ENCODE measurements around the gene CCL24.
"Not testable (repeated sequence)": the region's sequence is repeated elsewhere in the genome, so short reads cannot be mapped to it uniquely, and the experiment has no call there.

CCL24 gene

DNA sequence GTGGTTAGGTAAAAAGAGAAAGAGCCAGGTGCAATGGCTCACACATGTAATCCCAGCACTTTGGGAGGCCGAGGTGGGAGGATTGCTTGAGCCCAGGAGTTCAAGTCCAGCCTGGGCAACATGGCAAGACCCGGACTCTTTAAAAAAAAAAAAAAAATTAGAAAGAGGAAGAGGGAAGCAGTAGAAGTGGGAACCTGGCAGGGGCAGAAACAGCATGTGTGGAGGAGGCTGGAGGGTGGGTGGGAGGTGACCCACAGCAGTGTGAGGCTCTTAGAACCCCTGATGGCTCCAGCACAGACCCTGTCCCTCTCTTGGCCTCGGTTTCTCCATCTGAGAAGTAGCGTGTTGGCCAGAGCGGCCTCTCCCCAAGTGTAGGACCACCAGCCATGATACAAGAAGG lies 4.9 kb upstream of the CCL24 start:
- no peak for DNase-seq

DNA sequence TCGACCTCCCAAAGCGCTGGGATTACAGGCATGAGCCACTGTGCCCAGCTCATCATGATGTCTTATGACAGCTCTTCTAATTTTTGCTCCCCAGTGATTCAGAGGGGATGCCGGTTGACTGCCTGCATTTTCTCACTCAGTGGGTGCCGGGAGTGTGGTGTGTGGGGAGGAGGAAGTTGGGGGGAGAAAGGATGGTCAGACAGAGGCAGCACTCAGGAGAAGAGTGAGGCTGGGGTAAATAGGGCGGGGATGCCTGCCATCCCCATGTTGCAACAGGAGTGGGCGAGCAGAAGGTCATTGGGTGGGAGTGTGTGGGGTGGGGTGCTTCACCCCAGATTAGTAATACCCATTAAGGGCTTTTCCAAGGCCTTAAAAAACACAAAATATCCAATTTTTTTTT lies 3.5 kb upstream of the CCL24 start:
- no peak for DNase-seq

DNA sequence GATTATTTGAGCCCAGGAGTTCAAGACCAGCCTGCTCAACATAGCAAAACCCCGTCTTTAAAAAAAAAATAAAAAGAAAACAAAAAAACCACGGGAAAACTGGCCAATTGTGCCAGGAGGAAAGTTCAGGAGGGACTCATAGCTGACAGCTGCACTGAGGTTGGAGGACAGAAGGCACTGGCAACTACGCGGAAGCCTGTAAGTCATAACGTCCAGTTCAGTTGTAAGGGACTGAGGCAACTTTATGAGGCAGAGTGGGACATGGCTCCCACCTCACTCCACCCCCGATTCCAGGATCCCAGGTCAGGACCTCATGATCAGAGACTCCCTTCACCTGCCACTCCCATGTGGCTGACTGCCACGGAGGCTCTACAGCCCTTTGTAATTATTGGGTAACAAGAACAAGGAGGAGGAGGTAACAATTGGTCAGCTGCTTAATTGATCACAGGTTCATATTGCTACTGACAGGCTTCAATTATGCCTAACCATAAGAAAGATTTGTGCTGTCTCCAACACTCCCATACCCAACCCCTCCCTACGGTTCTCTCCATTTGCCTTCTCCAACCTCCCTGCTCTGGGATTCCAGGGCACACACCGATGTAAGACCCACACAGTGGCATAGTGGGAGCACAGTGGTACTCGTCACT lies 1.9 kb upstream of the CCL24 start:
- DNase-seq = no peak

DNA sequence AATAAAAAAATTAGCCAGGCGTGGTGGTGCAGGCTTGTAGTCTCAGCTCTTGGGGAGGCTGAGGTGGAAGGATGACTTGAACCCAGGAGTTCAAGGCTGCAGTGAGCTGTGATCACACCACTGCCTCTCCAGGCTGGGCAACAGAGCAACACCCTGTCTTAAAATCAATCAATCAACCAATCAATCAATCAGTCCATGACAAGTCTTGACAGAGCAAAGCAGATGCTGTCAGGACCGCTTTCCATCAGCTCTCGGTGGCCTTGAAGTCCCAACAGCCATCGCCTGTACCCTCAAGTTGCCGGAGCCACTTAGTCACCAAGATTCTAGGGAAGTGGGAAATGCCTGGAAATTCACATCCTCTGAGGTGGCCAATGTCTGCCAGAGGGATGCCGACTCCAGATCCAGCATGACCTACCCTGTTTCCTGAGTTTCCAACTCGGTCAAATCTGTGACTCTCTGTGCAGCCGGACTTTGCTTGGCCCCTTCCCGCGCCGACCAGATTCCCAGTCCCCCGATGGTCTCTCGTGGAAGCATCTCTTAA lies 871 bp upstream of the CCL24 start:
- no peak for DNase-seq

DNA sequence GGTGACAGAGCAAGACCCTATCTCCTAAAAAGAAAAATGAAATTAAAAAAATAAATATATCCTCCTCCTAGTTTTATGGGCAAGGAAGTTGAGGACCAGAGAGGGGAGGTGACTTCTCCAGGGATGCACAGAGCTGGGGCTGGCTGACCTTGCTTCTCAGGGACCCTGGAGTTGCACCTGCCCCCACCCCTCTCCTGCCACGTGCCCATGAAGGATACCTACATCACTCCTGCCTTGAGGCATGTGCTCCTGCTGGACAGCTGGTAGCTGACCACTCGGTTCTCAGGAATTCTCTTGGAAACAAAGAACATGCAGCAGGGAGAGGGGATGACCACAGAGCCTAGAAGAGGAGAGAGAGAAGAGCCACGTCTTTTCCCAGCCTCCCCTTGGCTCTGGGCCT lies 522 bp downstream of the CCL24 start:
- DNase-seq = no peak

DNA sequence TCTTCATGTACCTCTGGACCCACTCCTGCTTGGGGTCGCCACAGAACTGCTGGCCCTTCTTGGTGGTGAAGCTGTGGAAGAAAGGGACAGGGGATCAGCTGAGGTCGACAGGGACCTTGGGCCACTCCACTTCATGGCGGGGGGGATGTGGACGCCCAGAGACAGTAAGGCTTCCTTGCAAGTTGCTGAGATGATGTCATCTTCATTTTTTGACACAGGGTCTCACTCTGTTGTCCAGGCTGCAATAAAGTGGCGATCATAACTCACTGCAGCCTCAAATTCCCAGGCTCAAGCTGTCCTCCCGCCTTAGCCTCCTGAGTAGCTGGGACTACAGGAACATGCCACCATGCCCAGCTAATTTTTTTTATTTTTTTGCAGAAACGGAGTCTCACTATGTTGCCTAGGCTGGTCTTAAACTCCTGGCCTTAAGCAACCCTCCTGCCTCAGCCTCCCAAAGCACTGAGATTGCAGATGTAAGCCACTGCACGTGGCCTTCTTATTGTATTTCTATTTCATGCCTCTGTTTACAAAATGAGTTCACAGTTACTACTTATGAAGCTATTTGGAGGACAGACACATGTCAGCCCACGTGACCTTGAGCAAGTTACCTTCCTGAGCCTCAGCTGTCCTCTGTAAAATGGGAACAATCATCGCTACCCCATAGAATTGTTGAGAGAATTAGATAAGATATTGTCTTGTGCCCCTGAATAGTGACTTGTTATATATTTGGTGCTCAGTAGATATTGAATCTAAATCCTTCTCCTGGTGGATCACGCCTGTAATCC lies 1.5 kb downstream of the CCL24 start:
- DNase-seq = no peak

DNA sequence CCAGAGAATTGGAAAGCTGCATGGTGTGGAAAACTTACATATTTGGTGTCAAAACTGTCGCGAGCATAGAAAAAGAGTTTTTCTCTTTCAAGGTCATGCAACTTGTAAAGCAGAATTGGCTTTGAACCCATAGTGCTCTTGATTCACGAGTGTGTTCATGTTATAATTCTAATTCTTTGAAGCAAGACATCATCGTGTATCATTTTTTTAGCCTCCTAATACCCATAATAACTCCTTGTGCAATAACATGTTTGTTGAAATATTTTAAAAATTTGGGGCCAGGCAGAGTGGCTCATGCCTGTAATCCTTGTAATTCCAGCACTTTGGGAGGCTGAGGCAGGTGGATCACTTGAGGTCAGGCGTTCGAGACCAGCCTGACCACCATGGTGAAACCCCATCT lies 4.2 kb downstream of the CCL24 start:
- DNase-seq = no peak

DNA sequence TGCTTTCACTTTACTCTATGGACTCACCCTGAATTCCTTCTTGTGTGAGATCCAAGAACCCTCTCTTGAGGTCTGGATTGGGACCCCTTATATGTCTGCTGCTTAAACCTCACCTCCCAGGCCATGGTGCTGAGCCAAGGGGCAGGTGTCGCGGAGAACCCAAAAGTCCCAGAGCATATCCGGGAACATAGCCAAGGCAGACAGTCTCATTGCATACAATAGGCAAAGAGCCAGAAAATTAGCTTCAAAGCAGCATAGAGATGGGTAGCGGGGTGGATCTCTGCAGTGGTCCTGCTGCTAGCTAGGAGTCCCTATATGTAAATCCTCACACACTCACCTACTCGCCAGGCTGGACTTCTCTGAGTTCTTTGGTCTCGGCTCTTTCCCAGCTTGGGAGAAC lies 5.5 kb downstream of the CCL24 start:
- DNase-seq = no peak

DNA sequence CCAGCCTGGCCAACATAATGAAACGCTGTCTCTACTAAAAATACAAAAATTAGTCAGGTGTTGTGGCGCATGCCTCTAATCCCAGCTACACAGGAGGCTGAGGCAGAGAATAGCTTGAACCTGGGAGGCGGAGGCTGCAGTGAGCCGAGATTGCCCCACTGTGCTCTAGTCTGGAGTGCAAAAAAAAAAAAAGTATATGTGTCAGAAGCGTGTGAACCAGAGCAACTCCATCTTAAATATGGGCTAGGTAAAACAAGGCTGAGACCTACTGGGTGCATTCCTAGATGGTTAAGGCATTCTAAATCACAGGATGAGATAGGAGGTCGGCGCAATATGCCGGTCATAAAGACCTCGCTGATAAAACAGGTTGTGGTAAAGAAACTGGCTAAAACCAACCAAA lies 6.2 kb downstream of the CCL24 start:
- DNase-seq = no peak

DNA sequence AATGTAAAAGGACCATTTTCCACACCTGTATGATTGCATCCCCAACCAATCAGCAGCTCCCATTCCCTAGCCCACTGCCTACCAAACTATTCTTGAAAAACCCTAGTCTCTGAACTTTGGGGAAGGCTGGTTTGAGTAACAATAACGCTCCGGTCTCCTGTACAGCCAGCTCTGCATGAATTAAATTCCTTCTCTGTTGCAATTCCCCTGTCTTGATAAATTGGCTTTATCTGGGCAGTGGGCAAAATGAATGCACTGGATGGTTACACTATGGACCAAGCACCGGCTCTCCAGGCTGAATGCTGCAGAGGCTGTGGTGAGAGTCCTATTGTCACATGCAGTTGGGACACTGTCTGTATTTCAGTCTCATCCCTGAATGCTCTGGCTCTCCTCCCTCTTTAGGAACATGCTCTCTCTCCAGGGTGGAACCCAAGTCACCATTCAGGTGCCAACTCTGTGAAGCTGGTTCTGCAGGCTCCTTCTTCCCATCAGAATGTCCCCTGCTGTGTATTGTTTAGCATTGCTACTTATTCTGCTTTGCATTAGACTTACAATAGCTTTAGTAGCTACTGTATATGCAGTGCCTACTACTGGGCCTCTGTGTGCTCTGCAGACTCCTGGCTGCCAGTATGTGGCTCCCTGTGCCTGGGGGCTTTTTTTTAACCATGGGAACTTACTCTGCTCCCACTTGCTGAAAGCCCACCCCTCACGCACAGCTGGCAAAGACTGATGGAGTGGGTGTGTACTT lies 6.9 kb downstream of the CCL24 start:
- no peak for DNase-seq

DNA sequence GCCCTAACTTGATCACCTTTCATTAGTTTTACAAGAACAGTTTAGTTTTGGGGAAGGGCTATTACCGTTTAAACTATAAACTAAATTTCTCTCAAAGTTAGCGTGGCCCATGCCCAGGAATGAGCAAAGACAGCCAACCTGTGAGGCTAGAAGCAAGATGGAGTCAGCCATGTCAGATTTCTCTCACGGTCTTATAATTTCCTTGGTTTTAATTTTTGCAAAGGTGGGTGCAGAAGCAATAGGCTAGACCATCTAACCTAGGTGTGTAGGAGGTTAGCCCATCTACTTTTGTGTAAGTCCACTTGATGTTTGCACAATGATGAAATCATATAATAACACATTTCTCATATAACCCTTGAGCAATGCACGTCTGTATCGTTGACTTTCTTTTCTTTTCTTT lies 8.9 kb downstream of the CCL24 start:
- DNase-seq = no peak

DNA sequence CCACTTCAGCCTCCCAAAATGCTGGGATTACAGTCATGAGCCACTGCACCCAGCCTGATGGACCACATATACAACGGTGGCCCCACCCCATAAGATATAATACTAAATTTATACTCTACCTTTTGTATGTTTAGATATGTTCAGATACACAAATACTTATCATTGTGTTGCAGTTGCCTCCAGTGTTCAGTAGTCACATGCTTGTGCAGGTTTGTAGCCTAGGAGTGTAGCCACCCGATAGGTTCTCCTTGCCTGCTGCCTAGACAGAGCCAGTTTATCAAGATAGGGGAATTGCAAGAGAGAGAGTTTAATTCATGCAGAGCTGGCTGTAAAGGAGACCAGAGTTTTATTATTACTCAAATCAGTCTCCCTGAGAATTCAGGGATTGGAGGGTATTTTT lies 9.6 kb downstream of the CCL24 start:
- no peak for DNase-seq

DNA sequence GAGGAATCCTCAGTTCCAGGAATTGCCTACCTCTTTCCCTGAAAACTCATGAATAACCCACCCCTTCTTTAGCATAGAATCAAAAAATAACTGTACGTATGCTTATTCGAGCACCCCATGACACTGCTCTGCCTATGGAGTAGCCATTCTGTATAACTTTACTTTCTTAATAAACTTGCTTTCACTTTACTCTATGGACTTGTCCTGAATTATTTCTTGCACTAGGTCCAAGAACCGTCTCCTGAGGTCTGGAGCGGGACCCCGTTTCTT lies 11.1 kb downstream of the CCL24 start:
- DNase-seq = no peak

DNA sequence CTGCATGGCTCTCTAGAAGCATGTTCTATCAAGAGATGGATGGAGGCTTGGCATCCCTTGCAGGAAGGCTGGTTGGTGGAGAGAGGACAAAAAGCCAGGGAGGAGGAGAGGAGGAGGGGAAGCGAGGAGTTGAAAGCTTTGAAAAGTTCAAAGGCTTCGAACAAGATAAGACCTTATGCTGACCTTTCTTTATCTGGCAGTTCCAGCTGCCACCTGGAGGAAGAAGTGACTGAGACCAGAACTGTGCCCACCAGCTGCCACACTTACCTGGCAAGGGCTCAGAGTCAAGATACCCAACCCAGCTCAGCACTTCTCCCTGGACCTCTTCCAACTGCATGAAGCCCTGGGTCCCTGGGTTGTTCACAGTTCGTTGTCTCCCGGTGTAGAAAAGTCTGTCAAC lies 14.8 kb downstream of the CCL24 start:
- no peak for DNase-seq

DNA sequence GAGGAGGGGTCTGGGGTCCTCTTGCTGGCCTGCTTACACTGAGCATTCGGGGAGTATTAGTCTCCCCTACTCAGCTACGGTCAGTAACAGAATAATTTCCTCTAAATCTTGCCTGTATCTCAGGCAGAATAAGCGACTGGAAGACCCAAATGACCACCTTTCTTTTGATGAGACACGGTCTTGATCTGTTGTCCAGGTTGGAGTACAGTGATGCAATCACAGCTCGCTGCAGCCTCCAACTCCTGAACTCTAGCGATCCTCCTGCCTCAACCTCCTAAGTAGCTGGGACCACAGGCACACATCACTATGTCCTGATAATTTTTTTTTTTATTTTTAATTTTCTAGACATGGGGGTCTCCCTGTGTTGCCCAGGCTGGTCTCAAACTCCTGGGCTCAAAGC lies 17.2 kb downstream of the CCL24 start:
- no peak for DNase-seq

DNA sequence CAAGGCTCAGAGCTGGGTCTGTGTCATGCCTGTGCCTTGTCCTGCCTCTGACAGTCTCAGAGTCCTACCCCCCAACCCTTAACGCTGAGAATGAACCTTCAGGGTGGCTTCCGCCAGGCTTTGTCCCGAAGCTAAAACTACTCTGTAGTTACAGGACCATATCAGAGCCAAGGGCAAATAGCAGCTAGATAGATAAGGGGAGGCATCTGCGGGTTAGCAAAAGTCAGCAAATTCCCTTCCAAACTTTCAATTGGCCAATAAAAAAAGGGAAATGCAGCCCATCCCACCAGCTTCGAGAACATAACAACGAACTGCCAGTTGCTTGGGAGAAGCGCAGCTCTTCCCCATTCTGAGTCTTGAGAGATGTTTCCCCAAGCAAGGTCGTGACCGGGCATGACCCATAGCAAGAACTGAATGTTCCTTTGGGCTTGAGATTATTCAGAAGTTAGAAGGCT lies 17.7 kb downstream of the CCL24 start:
- DNase-seq = no peak

DNA sequence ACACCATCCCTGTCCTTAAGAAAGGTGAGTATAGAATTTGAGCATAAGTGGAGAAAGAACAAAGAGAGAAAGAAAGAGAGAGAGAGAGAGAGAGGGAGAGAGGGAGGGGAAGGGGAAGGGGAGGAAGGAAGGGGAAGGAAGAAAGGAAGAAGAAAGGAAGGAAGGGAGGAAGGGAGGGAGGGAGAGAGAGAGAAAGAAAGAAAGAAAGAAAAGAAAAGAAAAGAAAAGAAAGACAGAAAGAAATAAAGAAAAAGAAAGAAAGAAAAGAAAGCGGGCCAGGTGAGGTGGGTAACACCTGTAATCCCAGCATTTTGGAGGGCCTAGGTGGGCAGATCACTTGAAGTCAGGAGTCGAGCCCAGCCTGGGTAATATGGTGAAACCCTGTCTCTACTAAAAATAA lies 19.9 kb downstream of the CCL24 start:
- no peak for DNase-seq

DNA sequence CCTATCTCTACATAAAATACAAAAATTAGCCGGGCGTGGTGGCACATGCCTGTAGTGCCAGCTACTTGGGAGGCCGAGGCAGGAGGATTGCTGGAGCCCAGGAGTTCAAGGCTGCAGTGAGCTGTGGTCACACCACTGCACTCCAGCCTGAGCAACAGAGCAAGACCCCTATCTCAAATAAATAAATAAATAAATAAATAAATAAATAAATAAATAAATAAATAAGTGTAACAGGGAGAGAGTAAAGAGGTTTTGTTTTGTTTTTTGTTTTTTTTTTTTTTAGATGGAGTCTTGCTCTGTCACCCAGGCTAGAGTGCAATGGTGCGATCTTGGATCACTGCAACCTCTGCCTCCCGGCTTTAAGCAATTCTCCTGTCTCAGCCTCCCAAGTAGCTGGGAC lies 21.0 kb downstream of the CCL24 start:
- not testable (repeated sequence) for DNase-seq

DNA sequence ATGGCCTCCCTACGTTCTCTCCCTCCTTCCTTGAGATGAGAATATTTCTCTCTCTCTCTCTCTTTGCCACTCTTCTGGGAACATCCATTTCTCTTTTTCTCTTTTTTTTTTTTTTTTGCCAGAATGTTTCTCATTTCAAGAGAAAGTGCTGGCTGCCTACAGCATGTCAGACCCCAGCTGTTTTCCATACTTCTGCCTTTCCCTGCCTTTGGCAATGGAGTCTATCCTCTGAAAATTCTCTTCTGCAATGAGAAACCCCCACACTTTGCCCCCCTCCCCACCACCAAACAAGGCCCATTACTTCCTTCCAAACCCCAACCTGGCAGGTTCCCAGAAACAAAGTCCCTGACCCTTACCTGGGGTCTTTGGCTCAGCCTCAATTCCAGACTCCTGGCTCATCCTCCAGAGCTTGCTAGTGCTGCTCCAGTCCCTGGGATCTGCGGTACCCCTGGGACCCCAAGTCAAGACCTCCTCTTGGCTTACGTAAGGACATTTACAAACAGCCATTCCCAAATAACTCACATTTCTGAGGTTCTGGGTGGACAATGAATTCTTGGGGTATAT lies 24.2 kb downstream of the CCL24 start:
- DNase-seq = no peak

DNA sequence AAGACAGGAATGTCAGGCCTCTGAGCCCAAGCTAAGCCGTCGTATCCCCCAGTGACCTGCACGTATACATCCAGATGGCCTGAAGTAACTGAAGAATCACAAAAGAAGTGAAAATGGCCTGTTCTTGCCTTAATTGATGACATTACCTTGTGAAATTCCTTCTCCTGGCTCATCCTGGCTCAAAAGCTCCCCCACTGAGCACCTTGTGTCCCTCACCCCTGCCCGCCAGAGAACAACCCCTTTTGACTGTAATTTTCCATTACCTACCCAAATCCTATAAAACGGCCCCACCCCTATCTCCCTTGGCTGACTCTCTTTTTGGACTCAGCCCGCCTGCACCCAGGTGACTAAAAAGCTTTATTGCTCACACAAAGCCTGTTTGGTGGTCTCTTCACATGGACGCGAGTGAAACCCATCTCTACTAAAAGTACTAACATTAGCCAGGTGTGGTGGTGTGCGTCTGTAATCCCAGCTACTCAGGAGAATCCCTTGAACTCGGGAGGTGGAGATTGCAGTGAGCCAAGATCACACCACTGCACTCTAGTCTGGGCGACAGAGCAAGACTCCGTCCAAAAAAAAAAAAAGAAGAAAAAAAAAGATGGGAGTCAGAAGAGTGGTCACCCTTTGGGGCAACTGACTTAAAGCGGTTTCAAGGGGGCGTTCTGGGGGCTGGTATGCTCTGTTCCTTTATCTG lies 25.3 kb downstream of the CCL24 start:
- not testable (repeated sequence) for DNase-seq

DNA sequence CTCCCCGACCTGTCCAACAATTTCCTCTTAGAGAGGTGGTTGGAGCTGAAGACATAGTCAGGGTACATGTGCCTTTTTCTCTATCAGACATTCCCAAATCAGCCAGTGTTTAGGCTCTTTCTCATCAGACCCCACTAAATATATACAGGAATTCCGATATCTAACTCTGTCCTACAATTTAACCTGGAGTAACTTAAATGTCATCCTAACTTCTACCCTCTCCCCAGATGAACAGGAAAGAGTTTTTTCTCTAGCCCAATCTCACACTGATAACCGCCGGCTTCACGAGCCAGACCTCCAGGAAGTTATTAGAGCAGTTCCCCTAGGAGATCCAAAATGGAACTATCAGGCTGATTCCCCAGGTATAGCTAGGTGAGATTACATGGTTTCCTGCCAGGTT lies 30.5 kb downstream of the CCL24 start:
- DNase-seq = not testable (repeated sequence)

DNA sequence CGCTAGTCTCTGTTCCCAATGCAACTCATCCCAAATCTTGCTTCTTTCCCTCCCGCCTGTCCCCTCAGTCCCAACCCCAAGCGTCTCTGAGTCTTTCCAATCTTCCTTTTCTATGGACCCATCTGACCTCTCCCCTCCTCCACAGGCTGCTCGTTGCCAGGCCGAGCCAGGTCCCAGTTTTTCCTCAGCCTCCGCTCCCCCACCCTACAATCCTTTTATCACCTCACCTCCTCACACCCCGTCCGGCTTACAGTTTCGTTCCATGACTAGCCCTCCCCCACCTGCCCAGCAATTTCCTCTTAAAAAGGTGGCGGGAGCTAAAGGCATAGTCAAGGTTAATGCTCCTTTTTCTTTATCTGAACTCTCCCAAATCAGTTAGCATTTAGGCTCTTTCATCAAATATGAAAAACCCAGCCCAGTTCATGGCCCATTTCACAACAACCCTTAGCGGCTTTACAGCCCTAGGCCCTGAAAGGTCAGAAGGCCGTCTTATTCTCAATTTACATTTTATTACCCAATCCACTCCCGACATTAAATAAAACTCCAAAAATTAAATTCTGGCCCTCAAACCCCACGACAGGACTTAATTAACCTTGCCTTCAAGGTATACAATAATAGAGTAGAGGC lies 32.8 kb downstream of the CCL24 start:
- not testable (repeated sequence) for DNase-seq

DNA sequence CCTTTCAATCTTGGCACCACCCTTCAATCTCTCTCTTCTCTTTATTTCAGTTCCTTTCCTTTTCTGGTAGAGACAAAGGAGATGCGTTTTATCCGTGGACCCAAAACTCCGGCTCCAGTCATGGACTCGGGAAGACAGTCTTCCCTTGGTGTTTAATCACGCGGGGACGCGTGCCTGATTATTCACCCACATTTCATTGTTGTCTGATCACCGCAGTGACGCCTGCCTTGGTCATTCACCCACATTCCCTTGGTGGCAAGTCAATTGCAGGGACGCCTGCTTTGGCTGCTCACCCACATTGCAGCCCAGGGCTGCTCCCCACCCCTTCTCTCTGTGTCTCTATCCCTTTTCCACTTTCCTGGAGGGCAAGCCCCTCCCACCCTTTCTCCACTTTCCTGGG lies 34.1 kb downstream of the CCL24 start:
- DNase-seq = not testable (repeated sequence)

Data from CD4-positive, alpha-beta T cell treated with Interleukin-17A for 1 hour (primary cell).